A204.1 (cell line): ENCODE results near the gene PIP4K2A.

ENCODE experiments used
- FAIRE-seq: peaks from 2 replicates; lab custom pipeline; 2012; peaks lifted over from hg19 to GRCh38; lab: Jason Lieb, UNC

Gene PIP4K2A

GRCh38 chr10:22666287-22667092 is 47.9 kb downstream of the PIP4K2A start:
- no peak for FAIRE-seq

GRCh38 chr10:22665329-22665728 is 49.0 kb downstream of the PIP4K2A start:
- no peak for FAIRE-seq

GRCh38 chr10:22662733-22663330 is 51.5 kb downstream of the PIP4K2A start:
- FAIRE-seq: no peak

DNA sequence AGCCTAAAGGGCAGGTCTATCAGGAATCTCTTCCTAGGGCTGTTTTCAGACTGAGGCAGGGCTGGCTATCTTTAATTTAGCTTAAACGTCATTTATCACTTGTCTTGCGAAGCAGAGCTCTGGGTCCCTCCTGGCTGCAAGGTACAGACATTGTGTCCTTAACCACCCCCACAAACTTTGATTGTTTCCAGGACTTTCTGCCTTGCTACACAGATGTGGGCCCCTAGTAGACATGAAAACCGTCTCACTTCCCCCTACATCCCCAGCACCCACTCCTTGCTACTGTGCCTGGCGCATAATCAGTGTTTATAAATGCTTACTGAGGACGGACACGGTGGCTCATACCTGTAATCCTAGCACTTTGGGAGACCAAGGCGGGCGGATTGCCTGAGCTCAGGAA is 54.5 kb downstream of the PIP4K2A start:
- no peak for FAIRE-seq

DNA sequence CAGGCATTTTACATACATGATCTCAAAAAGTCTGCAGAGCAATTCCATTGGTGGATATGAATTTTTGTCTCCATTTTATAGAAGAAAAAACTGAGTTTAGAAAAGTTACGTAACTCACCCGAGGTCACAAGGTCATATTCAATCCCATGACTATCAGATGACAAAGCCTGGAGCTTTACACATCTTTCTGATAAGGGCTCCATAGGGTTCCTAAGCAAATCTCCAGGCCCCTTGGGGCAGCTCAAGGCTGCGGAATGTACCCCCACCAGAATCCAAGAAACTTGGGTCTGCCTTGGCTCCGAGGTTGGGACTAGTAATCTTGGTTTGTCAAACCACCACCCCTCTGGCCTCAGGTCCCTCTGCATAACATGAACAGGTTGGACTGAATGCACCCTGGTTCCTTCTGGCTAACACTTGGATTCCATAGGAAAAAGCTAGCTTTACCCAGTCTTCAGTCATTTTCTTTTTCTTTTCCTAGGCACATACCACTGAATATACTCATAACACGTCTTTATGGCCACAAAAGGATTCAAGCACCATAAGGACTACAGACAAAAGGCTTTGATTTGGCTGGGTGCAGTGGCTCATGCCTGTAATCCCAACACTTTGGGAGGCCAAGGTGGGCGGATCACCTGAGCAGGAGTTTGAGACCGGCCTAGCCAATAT is 55.5 kb downstream of the PIP4K2A start:
- no peak for FAIRE-seq

- no peak for FAIRE-seq
Observed at GRCh38 chr10:22657566-22658225, 56.7 kb downstream of the PIP4K2A start.

GRCh38 chr10:22657024-22657423 is 57.4 kb downstream of the PIP4K2A start:
- FAIRE-seq: no peak

GRCh38 chr10:22656036-22656435 is 58.3 kb downstream of the PIP4K2A start:
- FAIRE-seq: no peak

DNA sequence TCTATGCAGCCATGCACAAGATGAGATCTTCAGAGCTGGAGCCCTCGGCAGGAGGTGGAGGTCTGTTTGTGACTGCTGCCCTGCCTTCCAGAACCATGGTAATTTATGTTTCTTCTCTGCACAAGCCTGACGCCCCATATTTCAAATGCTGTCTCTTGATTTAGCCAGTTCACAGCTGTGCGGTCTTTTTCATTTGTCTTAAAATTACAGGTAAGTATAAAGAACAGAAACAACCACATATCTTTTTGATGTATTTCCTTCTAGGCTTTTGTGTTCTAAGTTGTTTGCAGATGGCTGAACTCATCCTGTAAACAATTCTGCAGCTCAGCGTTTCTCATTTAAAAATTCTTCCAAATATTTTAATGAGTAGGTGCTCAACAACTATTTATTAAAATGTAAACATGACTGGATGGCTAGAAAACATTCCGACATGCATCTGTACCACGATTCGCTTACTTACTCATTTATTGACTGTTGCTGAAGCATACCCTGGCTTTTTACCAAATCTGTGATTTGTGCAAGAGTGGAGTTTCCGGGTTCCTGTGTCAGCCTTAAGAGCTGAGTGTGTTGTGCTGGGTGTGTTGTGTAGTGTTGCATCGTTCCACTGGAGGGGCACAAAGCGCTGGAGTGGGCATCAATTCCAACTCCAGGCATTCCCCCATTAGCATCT is 58.9 kb downstream of the PIP4K2A start:
- no peak for FAIRE-seq

- FAIRE-seq: no peak
Observed at GRCh38 chr10:22652988-22653481, 61.3 kb downstream of the PIP4K2A start.

DNA sequence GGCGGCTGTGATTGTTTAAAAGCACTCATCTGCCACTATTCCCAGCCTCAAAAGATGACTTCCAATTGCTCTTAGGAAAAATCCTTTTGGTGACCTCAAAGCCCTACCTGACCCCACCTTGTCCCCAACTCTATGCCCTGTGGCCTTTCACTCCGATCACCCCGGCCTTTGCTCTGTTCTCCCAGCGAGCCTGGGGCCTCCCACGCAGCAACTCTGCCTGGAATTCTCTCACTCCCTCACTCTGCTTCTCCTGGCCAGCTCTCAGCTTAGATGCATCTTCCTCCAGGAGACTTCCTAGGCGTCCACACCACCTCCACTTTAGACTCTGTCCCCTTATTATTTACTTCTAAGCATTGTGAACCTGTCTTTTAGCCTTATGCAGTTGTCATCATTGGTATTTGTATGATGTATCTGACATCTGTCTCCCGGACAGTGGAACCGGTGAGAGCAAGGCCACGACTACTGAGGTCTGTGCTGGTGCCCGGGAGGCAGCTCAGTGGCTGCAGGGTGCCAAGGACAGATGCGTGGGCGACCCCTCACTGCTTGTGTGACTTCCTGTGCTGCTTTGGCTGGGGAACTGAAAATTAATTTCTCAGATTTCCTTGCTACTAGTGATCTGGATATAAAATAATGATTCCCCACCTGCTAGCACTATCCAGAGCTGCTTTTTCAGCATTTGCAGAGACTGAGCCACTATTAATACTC is 63.0 kb downstream of the PIP4K2A start:
- no peak for FAIRE-seq

- FAIRE-seq: no peak
Observed at GRCh38 chr10:22649994-22650393, 64.4 kb downstream of the PIP4K2A start.

GRCh38 chr10:22649390-22649841 is 65.0 kb downstream of the PIP4K2A start:
- FAIRE-seq: no peak

DNA sequence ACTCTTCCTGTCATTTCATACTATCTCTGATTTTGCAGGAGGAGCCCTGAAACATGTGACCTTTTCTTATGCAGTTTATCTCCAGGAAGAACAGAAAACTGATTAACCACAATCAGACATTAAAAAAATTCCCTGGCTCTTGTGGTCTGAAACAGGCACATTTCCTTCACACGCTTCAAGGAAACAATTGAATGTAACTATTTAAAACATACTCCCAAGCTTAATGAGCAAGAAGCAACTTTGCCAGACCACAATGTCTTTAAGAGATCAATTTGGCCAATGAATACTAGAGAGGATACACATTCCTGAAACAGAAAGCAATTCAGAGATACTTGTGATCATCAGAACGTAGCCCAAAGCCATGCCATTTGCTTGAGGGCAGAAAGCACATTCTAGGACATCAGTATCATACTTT is 65.8 kb downstream of the PIP4K2A start:
- FAIRE-seq: no peak

- FAIRE-seq: no peak
Observed at GRCh38 chr10:22647244-22647643, 67.1 kb downstream of the PIP4K2A start.

GRCh38 chr10:22646388-22646853 is 68.0 kb downstream of the PIP4K2A start:
- FAIRE-seq: no peak

DNA sequence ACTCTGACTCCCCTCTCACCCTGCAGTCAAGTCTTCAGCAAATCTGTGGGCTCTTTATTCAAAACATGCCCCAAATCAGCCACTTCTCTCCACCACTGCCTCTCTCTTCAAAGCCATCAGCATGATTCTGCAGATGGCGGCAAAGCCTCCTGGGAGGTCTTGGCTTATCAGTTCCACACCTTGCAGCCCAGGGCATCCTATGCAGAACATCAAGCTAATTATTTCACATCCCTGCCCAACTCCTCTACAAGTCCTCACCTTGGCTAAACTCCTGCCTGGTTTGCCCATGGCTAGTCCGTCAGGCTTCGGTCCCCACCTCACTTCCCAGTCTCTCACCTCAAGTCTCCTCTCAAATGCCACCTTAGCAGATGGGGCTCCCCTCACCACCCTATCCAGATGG is 70.2 kb downstream of the PIP4K2A start:
- no peak for FAIRE-seq

GRCh38 chr10:22643775-22644174 is 70.6 kb downstream of the PIP4K2A start:
- FAIRE-seq: no peak

DNA sequence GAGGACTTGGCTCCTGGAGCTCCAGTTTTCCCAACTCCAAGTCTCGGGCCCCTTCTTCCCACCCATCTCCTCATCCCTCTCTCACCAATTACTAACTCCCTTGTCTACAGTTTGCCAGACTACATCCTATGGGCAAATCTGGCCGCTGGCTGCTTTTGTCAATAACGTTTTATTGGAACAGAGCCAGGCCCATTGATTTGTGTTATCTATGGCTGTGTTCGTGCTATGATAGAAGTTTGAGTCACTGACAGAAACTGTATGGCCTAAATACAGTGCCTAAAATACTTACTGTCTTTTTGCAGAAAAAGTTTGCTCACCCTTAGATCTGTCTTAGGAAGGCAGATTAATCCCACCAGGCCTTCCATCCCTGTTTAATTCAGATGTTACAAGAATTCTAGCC is 71.3 kb downstream of the PIP4K2A start:
- no peak for FAIRE-seq

DNA sequence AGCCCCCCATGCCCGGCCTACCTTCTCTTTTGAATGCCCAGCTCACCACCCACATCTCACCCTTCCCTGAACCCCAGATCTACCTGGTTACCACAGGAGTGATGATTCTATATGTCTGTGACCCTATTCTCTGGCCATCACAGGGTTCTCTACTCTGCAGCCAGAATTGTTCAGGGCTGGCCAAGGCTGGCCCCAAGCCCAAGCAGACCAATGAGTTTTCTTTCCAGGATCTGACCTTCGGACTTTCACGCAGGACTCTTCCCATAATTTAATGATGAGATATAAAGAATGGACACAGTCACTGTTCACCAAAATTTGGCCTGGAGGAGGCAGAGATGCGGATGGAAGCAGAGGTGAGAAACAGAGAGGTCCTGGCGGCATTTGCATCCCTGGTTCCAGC is 72.6 kb downstream of the PIP4K2A start:
- no peak for FAIRE-seq

GRCh38 chr10:22640359-22640758 is 74.0 kb downstream of the PIP4K2A start:
- no peak for FAIRE-seq
